Myocyte (in vitro differentiated cells): ENCODE measurements around the gene FMN2. TPM values are rescaled to one million over a fixed set of nuclear protein-coding genes. Genes with fewer than 3 reads are reported as not detected.

Experiments
- DNase-seq: peaks from one replicate; pipeline ENCODE4 v3.0.0-alpha.2; 2012; ENCODE audit warnings: low read depth
- total RNA-seq: library from RNA; depleted of rRNA; stranded (reverse); fragments of >200 nt; gene quantifications from 2 replicates; pipeline ENCODE4 v1.2.3, GENCODE V29; 2014

The FMN2 gene
- total RNA-seq, 1 donor from 2014 or later = 2.4 TPM

GRCh38 chr1:240193679-240194078, 102.0 kb downstream of the FMN2 start:
- DNase-seq = no peak

- peak; percentile 57 for DNase-seq
These were observed 102.4 kb downstream of the FMN2 start for GRCh38 chr1:240194120-240194519.

- DNase-seq = no peak
These were observed 106.7 kb downstream of the FMN2 start for GRCh38 chr1:240198376-240198775.

- DNase-seq = no peak
These were observed 108.3 kb downstream of the FMN2 start for GRCh38 chr1:240199758-240200645.

DNA sequence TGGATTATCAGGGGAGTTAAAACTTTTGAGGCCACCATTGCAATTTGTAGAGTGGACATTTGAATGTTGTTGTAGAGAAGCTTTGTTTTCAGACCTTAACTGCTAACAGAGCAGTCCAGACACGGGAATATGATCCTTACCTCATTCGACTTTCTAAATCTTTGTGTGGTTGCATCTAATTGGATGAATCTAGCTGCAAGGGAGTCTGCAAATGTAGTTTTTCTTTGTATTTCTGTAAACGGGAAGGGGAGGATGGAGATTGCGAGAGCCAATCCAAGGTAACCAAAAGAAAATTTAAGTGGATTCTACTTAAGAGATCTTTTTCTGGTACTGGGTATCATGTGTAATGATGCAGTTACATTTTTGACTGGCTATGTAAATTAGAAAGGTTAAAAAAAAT, 110.2 kb downstream of the FMN2 start:
- no peak for DNase-seq

- DNase-seq = no peak
These were observed 115.5 kb downstream of the FMN2 start for GRCh38 chr1:240207073-240207709.

- no peak for DNase-seq
These were observed 118.3 kb downstream of the FMN2 start for GRCh38 chr1:240210026-240210425.

- no peak for DNase-seq
These were observed 120.9 kb downstream of the FMN2 start for GRCh38 chr1:240212556-240212955.

DNA sequence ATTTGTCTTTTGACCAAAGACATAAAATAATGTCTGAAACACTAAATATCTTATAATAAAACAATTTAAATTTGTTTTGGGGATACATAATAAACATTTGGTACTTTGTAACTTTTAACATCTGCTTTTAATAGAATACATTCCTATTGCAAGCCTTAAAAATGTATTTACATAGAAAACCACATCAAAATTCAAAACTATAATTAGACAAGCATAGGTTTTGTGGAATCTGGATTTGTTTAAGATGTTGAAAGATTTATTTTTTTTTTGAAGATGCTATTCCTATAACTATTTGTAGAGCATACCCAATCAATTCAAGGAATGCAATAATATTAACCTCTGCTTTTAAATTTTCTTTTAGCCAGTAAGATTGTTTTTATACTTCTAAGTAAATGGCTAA, 125.7 kb downstream of the FMN2 start:
- DNase-seq = no peak

DNA sequence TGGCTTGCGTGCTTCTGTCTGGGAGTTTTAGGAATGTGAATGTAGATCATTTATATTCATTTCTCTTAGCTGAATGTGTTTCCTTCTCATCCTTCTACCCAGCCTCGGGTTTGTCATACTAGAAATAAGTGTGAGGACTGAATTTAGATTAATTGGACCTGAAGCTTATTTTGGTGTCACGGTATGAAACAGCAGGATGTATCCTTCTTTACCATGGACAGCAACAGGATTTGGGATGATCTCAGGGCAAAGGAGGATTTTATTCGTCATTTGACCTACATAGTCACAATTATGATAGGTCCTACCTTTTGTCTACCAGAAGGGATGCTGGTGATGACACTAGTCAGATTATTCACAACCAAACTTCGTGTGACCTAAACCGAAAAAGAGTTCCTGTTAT, 127.4 kb downstream of the FMN2 start:
- DNase-seq = no peak

GRCh38 chr1:240226102-240226501, 134.4 kb downstream of the FMN2 start:
- no peak for DNase-seq

GRCh38 chr1:240230816-240231215, 139.1 kb downstream of the FMN2 start:
- no peak for DNase-seq

GRCh38 chr1:240232530-240232929, 140.8 kb downstream of the FMN2 start:
- DNase-seq = no peak

DNA sequence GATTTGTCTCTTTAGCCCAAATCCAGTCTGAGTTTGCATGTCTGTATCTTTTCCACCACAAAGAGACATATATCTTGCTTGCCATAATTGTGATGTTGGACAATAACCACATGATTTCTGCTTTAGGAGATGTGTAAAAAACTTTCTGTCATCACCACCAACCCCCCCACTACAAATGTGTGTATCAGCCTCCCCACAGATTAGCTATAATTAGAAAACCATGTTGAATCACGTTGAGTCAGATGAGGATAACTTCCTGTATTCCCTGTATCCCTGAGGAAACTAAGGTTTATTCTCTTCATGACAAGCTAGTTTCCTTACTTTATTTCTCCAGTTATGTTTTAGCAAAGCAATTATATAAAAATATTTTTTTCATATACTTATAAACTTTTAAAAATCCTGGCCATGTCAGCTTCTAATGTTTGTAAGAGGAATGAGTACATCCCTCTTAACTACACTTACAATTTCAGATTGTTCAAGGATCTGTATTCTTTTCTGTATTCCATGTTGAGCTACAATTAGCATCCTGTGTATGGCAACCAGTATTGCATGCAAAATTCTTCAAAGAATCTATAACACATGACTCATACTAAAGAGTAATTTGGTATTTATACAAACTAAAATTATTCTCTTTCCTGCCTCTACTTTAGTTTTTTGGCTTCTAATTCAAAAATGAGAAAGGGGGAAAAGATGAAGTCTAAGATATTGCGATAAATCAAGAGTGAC, 143.0 kb downstream of the FMN2 start:
- peak; percentile 59 for DNase-seq

DNA sequence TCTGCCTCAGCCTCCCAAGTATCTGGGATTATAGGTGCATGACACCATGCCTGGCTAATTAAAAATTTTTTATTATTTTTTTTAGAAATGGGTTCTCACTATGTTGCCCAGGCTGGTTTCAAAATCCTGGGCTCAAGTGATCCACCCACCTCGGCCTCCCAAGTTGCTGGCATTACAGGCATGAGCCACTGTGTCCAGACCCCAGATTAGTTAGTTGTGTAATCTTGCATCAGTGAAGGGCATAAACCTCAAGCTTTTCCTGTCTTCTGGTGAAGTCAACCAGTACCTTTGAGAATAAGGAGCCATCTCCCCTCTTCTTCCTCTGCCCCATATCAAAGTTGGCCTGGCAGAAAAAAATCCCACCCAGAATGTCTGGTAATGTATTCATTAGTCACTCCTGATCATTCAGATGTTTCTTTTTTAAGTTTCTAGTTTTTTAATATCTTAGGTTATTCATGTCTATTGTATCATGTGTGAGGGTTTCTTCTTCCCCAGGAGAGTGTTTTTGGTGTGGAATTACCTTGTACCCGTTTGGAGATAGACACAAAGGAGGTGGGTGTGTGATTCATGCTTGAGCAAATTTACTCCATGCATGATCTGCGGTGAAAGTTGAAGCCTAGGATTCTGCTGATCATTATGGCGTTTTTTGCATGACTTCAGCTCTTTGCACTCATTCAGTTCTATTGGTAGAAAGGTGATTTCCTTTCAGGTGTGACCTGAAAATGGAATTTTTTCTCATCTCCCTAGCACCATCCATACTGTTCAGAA, 144.0 kb downstream of the FMN2 start:
- DNase-seq = no peak

- DNase-seq = peak; percentile 43
These were observed 145.6 kb downstream of the FMN2 start for GRCh38 chr1:240237305-240237721.

DNA sequence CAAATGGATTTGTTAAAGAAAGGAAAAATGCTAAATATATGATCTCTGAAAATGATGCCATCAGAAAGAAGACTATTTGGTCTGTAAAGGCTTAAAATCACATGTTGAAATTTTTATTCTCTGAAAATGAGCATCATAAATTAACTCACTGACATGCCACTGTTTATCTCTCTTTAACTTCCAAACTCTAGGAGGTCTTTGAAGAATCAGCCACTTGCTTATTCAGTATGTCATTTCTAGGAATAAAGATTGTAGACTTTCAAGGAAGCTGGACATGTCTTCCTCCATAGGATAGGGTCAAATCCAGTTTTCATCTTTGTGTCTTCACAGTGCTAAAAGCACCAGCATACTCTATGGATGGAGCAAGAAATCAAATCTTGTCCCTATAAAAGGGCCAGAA, 147.6 kb downstream of the FMN2 start:
- no peak for DNase-seq

DNA sequence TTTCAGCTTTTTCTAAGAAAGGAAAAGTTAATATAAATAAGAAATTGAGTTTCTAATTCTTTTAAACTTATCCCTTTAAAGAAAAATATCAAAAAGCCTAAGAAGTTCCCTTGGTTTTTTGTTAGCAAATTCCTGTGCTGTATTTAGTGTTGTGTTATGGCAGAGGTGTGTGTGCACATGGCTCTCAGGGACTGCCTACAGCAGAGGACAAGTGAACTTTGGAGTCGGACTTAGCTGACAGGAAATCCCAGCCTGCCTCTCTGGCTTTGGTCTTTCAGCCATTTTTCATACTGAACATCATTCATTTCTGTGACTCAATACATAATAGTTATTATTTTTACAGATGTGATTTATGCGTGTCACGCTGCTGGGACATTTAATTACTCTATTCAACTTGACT, 149.6 kb downstream of the FMN2 start:
- DNase-seq = no peak

- DNase-seq = peak; percentile 91
These were observed 151.0 kb downstream of the FMN2 start for GRCh38 chr1:240242601-240243144.

GRCh38 chr1:240244968-240245628, 153.4 kb downstream of the FMN2 start:
- DNase-seq = peak; percentile 37
